GM12873 (cell line): ENCODE data around the gene PHETA1.

Source experiments
- CTCF ChIP-seq: IDR thresholded peaks from 2 replicates; pipeline ENCODE4 v1.5.1; 2012; ENCODE audit warnings: low read depth, mild to moderate bottlenecking, moderate library complexity, low read length, control low read depth; ENCODE audit not compliant: insufficient read depth; ENCODE audit errors: missing control alignments

PHETA1 gene

GRCh38 chr12:111368788-111369495 lies at the start of gene PHETA1:
Gene PHETA1 (minus strand): TSS chr12:111369095. CDS start chr12:111363427, 5,668 bp downstream.
- TF ChIP-seq CTCF, result no peak

- no peak for TF ChIP-seq CTCF
These were observed 49.6 kb upstream of the PHETA1 start for GRCh38 chr12:111418594-111418880.

DNA sequence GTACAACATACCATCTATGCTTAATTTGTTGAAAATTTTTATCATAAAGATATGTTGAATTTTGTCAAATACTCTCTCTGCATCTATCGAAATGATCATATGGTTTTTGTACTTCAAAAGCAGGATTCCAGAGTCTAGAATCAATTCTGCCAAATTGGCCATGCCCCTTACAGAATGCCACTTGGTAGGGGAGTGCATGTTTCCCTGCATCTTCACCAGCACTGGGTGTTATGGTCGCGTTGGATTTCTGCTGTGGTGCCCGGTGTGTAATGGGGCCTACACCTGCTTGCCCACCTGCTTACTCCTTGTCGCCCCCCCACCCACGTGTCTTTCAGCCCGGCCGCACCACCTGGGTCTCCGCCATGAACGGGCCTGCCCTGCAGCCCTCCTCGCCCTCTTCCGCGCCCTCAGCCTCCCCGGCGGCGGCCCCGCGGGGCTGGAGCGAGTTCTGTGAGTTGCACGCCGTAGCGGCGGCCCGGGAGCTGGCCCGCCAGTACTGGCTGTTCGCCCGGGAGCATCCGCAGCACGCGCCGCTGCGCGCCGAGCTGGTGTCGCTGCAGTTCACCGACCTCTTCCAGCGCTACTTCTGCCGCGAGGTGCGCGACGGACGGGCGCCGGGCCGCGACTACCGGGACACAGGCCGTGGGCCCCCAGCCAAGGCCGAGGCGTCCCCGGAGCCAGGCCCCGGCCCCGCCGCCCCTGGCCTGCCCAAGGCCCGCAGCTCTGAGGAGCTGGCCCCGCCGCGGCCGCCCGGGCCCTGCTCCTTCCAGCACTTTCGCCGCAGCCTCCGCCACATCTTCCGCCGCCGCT lies 49.1 kb upstream of the PHETA1 start:
- no peak for TF ChIP-seq CTCF

GRCh38 chr12:111417290-111417689 lies 48.4 kb upstream of the PHETA1 start:
- TF ChIP-seq CTCF, result no peak

DNA sequence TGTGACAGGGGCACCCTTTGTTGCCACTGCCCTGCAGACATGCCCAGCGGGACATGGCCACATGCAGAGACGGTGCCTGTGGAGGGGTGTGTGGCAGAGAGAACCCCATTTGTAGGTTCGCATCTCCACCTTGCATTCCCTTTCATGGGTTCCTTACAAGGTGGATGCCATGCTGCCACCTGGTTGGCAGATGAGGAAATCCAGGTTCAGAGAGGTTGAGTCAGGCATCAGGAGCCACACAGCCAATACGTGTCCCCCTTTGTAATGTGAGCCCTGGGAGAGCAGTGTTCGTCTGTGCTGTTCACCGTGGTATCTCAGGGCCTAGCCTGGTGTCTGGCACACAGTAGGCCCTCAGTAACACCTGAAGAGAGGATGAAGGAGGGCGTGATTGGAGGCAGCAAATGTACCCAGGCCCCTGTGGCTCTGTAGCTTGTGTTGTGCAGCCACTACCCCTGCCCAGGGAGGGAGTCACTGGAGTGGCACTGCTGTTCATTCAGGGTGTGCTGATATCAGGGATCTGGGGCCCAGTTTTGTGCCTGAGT lies 45.9 kb upstream of the PHETA1 start:
- no peak for TF ChIP-seq CTCF

- no peak for TF ChIP-seq CTCF
These were observed 44.7 kb upstream of the PHETA1 start for GRCh38 chr12:111413442-111414086.
